A673 (cell line): ENCODE data around the gene FMO2.

Source experiments
- CTCF ChIP-seq: fragments of 300-800, 200-600 bp; sonication (generic); conservative IDR thresholded peaks from 2 replicates; pipeline ENCODE4 v1.5.1; 2017; ENCODE audit warnings: low read depth, mild to moderate bottlenecking, antibody characterized with exemption, low read length, moderate library complexity, mixed read lengths
- EZH2 ChIP-seq: fragments of 200-600 bp; sonication (generic); IDR thresholded peaks from 2 replicates; pipeline ENCODE4 v1.6.1; 2017; ENCODE audit warnings: borderline replicate concordance, low read depth, mild to moderate bottlenecking, mixed read lengths, antibody characterized with exemption, low read length; ENCODE audit not compliant: poor library complexity, severe bottlenecking

GRCh38 chr1:171152549-171152948 is 32.6 kb upstream of the FMO2 start:
- TF ChIP-seq CTCF (no peak), EZH2 (no peak)
